Activated CD8-positive, alpha-beta T cell treated with anti-CD3 and anti-CD28 coated beads, Interleukin-2, amount 10 ng/mL, durations not matched to agents 7 days and 5 days (primary cell): ENCODE measurements around the gene AEN. TPM values are rescaled to one million over a fixed set of nuclear protein-coding genes. Genes with fewer than 3 reads are reported as not detected.

Experiments
- ATAC-seq: fragments of 150-1000 bp; cut with Tn5 transposase; one replicate; pipeline ENCODE4 v1.10.0; 2021; ENCODE audit warnings: moderate library complexity
- CTCF ChIA-PET: fragments of 350-600 bp; sonication (Branson Sonifier 250); formaldehyde crosslinking; loops from one replicate; lab custom pipeline; 2021; ENCODE audit warnings: antibody characterized with exemption; lab: Charles Lee
- POLR2A ChIA-PET: fragments of 350-600 bp; sonication (Branson Sonifier 250); formaldehyde crosslinking; loops from one replicate; lab custom pipeline; 2021; ENCODE audit warnings: antibody characterized with exemption; lab: Charles Lee
- DNase-seq: peaks from one replicate; pipeline ENCODE4 v3.0.0-alpha.2; 2020
- H3K27ac Mint-ChIP-seq: one replicate; pipeline ENCODE4 v1.8.0; 2021; ENCODE audit warnings: mild to moderate bottlenecking, mixed read lengths
- H3K27me3 Mint-ChIP-seq: one replicate; pipeline ENCODE4 v1.8.0; 2021; ENCODE audit warnings: low read depth, mixed read lengths
- H3K36me3 Mint-ChIP-seq: one replicate; pipeline ENCODE4 v1.8.0; 2021; ENCODE audit warnings: low read depth, mixed read lengths
- H3K4me1 Mint-ChIP-seq: one replicate; pipeline ENCODE4 v1.8.0; 2021; ENCODE audit warnings: low read depth, mixed read lengths
- H3K4me3 Mint-ChIP-seq: one replicate; pipeline ENCODE4 v1.8.0; 2021; ENCODE audit warnings: mild to moderate bottlenecking, mixed read lengths
- H3K9me3 Mint-ChIP-seq: one replicate; pipeline ENCODE4 v1.8.0; 2022; ENCODE audit warnings: mixed read lengths; ENCODE audit not compliant: insufficient read depth
- total RNA-seq, 2 experiments: library from RNA; stranded (reverse); gene quantifications; one replicate each; pipeline ENCODE4 v1.2.3, GENCODE V29; 2021

Gene AEN
- total RNA-seq, 2 experiments from 2014 or later: 52.6 to 53.2 TPM

- H3K27ac Mint-ChIP-seq: no peak overlapping the region
- ATAC-seq: no peak
- no peak overlapping the region for H3K4me3 Mint-ChIP-seq
- ChIA-PET POLR2A (no interaction called here), CTCF (interaction anchor here (0.7 to 2.1 kb wide), 2 partner anchors 21 to 259 kb away, joined by 3 to 11 read pairs; no protein-coding TSS in a partner anchor)
- H3K36me3 Mint-ChIP-seq: peaks cover 64% of the 10 kb centered on the region
- H3K27me3 Mint-ChIP-seq: no peaks in the 10 kb centered on the region
- peaks cover 80% of the 10 kb centered on the region for H3K4me1 Mint-ChIP-seq
- DNase-seq: no peak
- no peaks in the 10 kb centered on the region for H3K9me3 Mint-ChIP-seq
Measured at GRCh38 chr15:88646088-88646405, 24.9 kb downstream of the AEN start.

GRCh38 chr15:88646951-88647350 lies 25.8 kb downstream of the AEN start:
- ChIA-PET POLR2A (interaction anchor here (2.5 kb wide), 1 partner anchor 25 kb away, joined by 10 read pairs; the partner anchor contains the start of gene AEN), CTCF (interaction anchor here (1.1 to 4.1 kb wide), 3 partner anchors 8 to 23 kb away, joined by 3 to 27 read pairs (median 6); partner anchors contain the start of gene ISG20)
- H3K27me3 Mint-ChIP-seq: no peaks in the 10 kb centered on the region
- H3K36me3 Mint-ChIP-seq: peaks cover 70% of the 10 kb centered on the region
- H3K9me3 Mint-ChIP-seq: no peaks in the 10 kb centered on the region
- H3K27ac Mint-ChIP-seq: peak overlapping the region; percentile 97
- no peak for ATAC-seq
- H3K4me3 Mint-ChIP-seq: no peak overlapping the region
- peak; percentile 18 for DNase-seq
- H3K4me1 Mint-ChIP-seq: peaks cover 85% of the 10 kb centered on the region

- POLR2A ChIA-PET: interaction anchor here (2.5 kb wide), 1 partner anchor 26 kb away, joined by 10 read pairs; the partner anchor contains the start of gene AEN
Measured at GRCh38 chr15:88647351-88648105, 26.4 kb downstream of the AEN start.

GRCh38 chr15:88648357-88649214 lies 27.4 kb downstream of the AEN start:
- Mint-ChIP-seq H3K9me3 (no peaks in the 10 kb centered on the region), H3K36me3 (peaks cover 66% of the 10 kb centered on the region), H3K4me1 (peaks cover 82% of the 10 kb centered on the region), H3K27ac (peak overlapping the region; percentile 97), H3K27me3 (no peaks in the 10 kb centered on the region), H3K4me3 (peak overlapping the region; percentile 59)
- DNase-seq (peak; percentile 37), ATAC-seq (peak; percentile 24)
- ChIA-PET POLR2A (interaction anchor here (0.6 to 2.5 kb wide), 5 partner anchors 10 to 150 kb away, joined by 3 to 10 read pairs (median 7); partner anchors contain the start of gene AEN), CTCF (interaction anchor here (0.6 to 4.1 kb wide), 4 partner anchors 16 to 25 kb away, joined by 3 to 27 read pairs (median 3); no protein-coding TSS in a partner anchor)

More at GRCh38 chr15:88647351-88648105, 26.4 kb downstream of the AEN start:
- CTCF ChIA-PET: interaction anchor here (1.1 to 4.1 kb wide), 3 partner anchors 9 to 24 kb away, joined by 3 to 27 read pairs (median 6); partner anchors contain the start of gene ISG20
- peak; percentile 21 for DNase-seq
- H3K4me1 Mint-ChIP-seq: peaks cover 81% of the 10 kb centered on the region
- H3K27me3 Mint-ChIP-seq: no peaks in the 10 kb centered on the region
- no peaks in the 10 kb centered on the region for H3K9me3 Mint-ChIP-seq
- peaks cover 65% of the 10 kb centered on the region for H3K36me3 Mint-ChIP-seq
- peak overlapping the region; percentile 97 for H3K27ac Mint-ChIP-seq
- no peak overlapping the region for H3K4me3 Mint-ChIP-seq
- no peak for ATAC-seq

GRCh38 chr15:88649286-88649733 lies 28.2 kb downstream of the AEN start:
- Mint-ChIP-seq H3K36me3 (peaks cover 62% of the 10 kb centered on the region), H3K4me1 (peaks cover 77% of the 10 kb centered on the region), H3K4me3 (peak overlapping the region; percentile 59)

GRCh38 chr15:88649753-88650551 lies 28.8 kb downstream of the AEN start:
- peak overlapping the region; percentile 97 for H3K27ac Mint-ChIP-seq
- CTCF ChIA-PET: interaction anchor here (0.7 to 4.1 kb wide), 3 partner anchors 24 to 31 kb away, joined by 3 to 27 read pairs (median 3); no protein-coding TSS in a partner anchor
- no peak for ATAC-seq
- no peaks in the 10 kb centered on the region for H3K27me3 Mint-ChIP-seq
- POLR2A ChIA-PET: interaction anchor here (0.6 to 2.1 kb wide), 7 partner anchors 8 to 685 kb away, joined by 3 to 8 read pairs (median 4); partner anchors contain the start of gene POLG
- peak; percentile 19 for DNase-seq
- peaks cover 69% of the 10 kb centered on the region for H3K36me3 Mint-ChIP-seq
- H3K9me3 Mint-ChIP-seq: no peaks in the 10 kb centered on the region
- peak overlapping the region; percentile 59 for H3K4me3 Mint-ChIP-seq
- peaks cover 75% of the 10 kb centered on the region for H3K4me1 Mint-ChIP-seq

More at GRCh38 chr15:88649286-88649733, 28.2 kb downstream of the AEN start:
- no peaks in the 10 kb centered on the region for H3K9me3 Mint-ChIP-seq
- ChIA-PET CTCF (interaction anchor here (0.7 to 4.1 kb wide), 3 partner anchors 24 to 30 kb away, joined by 3 to 27 read pairs (median 3); no protein-coding TSS in a partner anchor), POLR2A (interaction anchor here (0.6 to 2.1 kb wide), 7 partner anchors 9 to 686 kb away, joined by 3 to 8 read pairs (median 4); partner anchors contain the start of gene POLG)
- H3K27me3 Mint-ChIP-seq: no peaks in the 10 kb centered on the region
- peak; percentile 81 for DNase-seq
- peak overlapping the region; percentile 97 for H3K27ac Mint-ChIP-seq
- peak; percentile 82 for ATAC-seq

- no peak overlapping the region for H3K4me3 Mint-ChIP-seq
- H3K36me3 Mint-ChIP-seq: peaks cover 64% of the 10 kb centered on the region
- no peaks in the 10 kb centered on the region for H3K27me3 Mint-ChIP-seq
- H3K27ac Mint-ChIP-seq: peak overlapping the region; percentile 97
- ChIA-PET POLR2A (interaction anchor here (0.9 to 2.1 kb wide), 3 partner anchors 8 to 28 kb away, joined by 3 to 7 read pairs (median 4); no protein-coding TSS in a partner anchor), CTCF (interaction anchor here (4.1 kb wide), 1 partner anchor 27 kb away, joined by 27 read pairs; no protein-coding TSS in a partner anchor)
- DNase-seq (peak; percentile 16), ATAC-seq (no peak)
- peaks cover 75% of the 10 kb centered on the region for H3K4me1 Mint-ChIP-seq
- no peaks in the 10 kb centered on the region for H3K9me3 Mint-ChIP-seq
Measured at GRCh38 chr15:88650556-88650955, 29.4 kb downstream of the AEN start.

- H3K27ac Mint-ChIP-seq: peak overlapping the region; percentile 27
- peaks cover 58% of the 10 kb centered on the region for H3K36me3 Mint-ChIP-seq
- peaks cover 73% of the 10 kb centered on the region for H3K4me1 Mint-ChIP-seq
- no peaks in the 10 kb centered on the region for H3K27me3 Mint-ChIP-seq
- ChIA-PET CTCF (no interaction called here), POLR2A (interaction anchor here (2.1 kb wide), 1 partner anchor 29 kb away, joined by 7 read pairs; no protein-coding TSS in a partner anchor)
- H3K9me3 Mint-ChIP-seq: no peaks in the 10 kb centered on the region
- ATAC-seq: no peak
- no peak for DNase-seq
- no peak overlapping the region for H3K4me3 Mint-ChIP-seq
Measured at GRCh38 chr15:88651136-88651732, 30.1 kb downstream of the AEN start.

GRCh38 chr15:88651971-88652370 lies 30.8 kb downstream of the AEN start:
- Mint-ChIP-seq H3K4me3 (no peak overlapping the region), H3K9me3 (no peaks in the 10 kb centered on the region), H3K4me1 (peaks cover 70% of the 10 kb centered on the region), H3K27me3 (no peaks in the 10 kb centered on the region), H3K36me3 (peaks cover 55% of the 10 kb centered on the region), H3K27ac (peak overlapping the region; percentile 27)
- ChIA-PET CTCF (no interaction called here), POLR2A (no interaction called here)
- DNase-seq (peak; percentile 19), ATAC-seq (no peak)
